Measurements from ENCODE around the gene POU3F2.

- no peak for TF ChIP-seq CTCF (conservative IDR thresholded peaks at IDR 0.05; ENCODE audit: low read length)
- TF ChIP-seq EZH2phosphoT487 (IDR thresholded peaks at IDR 0.05; ENCODE audit: borderline replicate concordance): no peak
Observed at GRCh38 chr6:98812220-98812619, 22.2 kb upstream of the POU3F2 start.

Measured in Loucy (cell line).